GM21529 (cell line): ENCODE measurements around the gene GPR176.

Source experiments
- ATAC-seq: cut with Tn5 transposase; IDR thresholded peaks from one replicate; pipeline ENCODE4 v1.9.1; 2021; ENCODE audit not compliant: unreplicated experiment

GPR176 gene

GRCh38 chr15:39785841-39786240 is 134.2 kb downstream of the GPR176 start:
- ATAC-seq = no peak

- no peak for ATAC-seq
Observed at GRCh38 chr15:39785139-39785538, 134.9 kb downstream of the GPR176 start.

- ATAC-seq = no peak
Observed at GRCh38 chr15:39784638-39785037, 135.4 kb downstream of the GPR176 start.

DNA sequence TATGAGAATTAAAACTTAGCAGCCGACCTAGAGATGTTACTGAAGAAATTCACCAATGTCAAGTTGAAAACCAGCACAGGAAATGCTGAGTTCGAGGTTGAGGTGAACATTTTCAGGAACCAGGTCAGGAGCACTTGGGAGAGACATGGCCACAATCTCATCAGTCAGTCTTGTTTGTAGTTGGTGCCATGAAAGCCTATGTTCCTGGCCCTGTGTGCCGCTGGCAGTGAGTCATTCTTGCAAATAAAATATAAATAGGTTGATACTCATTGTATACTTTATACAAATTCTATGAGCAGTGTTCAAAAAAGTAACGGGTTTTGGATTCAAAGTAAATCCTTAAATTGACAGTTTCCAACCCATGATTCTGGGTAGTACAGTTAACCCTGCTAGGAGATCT is 135.9 kb downstream of the GPR176 start:
- ATAC-seq = no peak

- no peak for ATAC-seq
Observed at GRCh38 chr15:39783244-39783820, 136.7 kb downstream of the GPR176 start.

DNA sequence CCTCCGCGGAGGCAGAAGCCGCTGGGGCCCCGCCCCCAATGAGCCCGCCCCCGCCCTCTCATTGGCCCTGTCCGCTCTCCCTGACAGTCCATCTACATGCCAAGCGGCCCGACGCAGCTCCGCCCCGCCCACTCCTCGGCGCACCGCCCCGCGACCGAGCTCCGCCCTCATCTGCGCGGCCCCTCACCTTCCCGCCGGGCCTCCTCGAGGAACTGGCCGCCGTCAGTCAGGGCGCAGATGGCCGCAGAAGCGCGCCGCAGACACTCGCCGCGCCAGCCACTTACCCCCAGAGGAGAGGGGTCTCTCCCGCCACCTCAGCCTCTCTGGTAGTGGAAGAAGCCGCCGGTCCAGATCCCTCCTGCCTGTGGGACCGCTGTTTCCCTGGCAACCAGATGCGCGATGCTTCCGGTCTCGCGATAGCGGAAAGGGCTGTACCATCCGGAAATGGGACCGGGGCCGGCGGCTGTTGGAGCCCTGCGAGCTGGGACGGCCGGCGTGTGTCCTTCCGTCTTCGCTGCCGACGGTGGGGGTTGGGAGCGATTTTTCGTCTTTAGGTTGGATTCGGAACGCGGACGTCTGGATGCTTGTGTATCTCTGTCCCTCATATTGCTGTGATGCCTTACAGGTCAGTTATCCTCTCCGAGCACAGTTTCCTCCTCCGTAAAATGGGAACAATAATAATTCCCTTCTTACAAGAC is 137.5 kb downstream of the GPR176 start, which contains the start of gene FSIP1:
FSIP1 (minus strand) TSS at position 401 of the 698 bp plus-strand sequence. CDS start 6,317 bp downstream, outside the sequence.
- peak; percentile 97 for ATAC-seq

- no peak for ATAC-seq
Observed at GRCh38 chr15:39781967-39782302, 138.1 kb downstream of the GPR176 start.

GRCh38 chr15:39781147-39781966 is 138.7 kb downstream of the GPR176 start:
- ATAC-seq = no peak

- no peak for ATAC-seq
Observed at GRCh38 chr15:39778021-39778420, 142.0 kb downstream of the GPR176 start.

- no peak for ATAC-seq
Observed at GRCh38 chr15:39777496-39777895, 142.6 kb downstream of the GPR176 start.

GRCh38 chr15:39776068-39776467 is 144.0 kb downstream of the GPR176 start:
- ATAC-seq = no peak

DNA sequence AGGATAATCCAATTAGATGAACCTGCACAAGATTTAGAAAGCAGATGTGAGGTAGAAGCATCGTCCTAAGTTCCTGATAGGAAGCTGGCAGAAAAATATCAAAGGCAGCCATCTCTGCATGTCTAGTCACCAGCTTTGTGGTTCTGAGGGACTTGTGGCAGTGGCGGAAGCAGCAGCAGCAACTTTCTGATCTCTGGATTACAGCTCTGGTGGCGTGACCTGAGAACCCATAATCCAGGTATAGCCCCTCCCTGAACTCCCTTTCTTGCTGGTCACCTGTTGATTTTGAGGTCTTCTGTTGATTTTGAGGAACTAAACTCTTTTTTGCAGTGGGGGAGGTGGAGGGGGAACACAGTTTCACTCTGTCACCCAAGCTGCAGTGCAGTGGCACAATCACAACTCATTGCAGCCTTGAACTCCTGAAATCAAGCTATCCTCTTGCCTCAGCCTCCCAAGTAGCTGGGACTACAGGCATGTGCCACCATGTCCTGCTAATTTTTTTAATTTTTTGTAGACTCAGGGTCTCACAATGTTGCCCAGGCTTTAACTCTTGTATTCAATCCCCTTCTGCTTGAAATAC is 145.3 kb downstream of the GPR176 start:
- ATAC-seq = no peak

DNA sequence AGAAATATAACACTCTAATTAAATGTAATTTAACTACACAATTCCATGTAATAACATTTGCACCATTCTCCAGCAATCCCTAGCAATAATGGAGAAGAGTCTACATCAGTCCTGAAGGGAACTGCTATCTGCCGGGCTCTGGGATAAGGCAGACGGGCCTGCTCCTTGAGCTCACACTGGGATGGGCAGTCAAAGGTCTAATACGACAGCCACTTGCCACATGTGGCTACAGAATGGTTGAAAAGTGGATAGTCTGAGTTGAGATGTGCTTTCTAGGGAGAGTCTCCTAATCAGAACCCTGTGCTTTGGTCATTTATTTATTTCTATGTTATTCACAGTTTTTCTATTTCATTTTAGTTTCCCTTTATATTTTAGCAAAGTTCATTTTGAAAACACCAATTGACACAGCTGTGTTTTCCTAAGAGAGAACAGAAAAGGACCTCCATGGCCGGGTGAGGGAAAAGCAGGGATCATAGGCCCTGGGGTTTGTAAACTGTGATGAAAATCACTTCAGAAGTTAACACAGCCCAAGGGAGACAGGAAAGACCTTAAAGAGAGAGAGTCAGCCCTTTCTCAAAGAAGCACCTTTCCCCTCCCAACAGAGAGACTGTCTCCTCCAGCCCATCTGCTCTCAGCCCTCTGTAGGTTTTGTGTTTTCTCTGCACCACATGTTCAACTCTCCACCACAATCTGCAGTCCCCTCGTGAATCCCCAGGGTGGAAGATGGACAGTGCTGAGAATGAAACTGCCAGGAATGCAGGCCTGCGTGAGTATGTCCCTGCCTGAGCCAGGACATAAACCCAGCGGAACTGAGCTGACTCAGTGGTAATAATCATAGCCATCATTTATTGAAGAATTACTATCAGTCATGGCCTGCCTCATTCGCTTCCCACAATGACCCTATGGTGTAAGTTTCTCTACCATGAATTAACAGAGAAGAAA is 149.0 kb downstream of the GPR176 start:
- no peak for ATAC-seq

DNA sequence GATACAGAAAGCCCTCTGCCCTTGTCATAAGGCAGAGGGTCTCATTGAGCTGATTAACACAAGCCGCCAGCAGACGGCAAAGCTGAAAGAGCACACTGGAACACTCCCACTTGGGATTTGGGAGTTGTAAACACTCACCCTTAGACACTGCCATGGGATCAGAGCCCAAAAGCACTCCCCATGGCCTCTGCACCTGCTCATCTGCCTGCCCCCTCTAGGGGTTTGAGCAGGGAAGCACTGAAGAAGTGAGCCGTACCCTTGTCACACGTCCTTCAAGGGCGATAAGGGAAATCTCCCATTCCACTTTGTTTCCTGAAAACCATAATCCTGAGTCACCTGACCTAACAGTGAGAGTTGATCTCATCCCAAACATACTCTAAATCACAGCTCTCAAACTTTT is 152.1 kb downstream of the GPR176 start:
- no peak for ATAC-seq

- no peak for ATAC-seq
Observed at GRCh38 chr15:39761006-39761405, 159.1 kb downstream of the GPR176 start.

GRCh38 chr15:39756806-39757522 is 163.1 kb downstream of the GPR176 start:
- no peak for ATAC-seq

GRCh38 chr15:39752991-39753390 is 167.1 kb downstream of the GPR176 start:
- no peak for ATAC-seq

- no peak for ATAC-seq
Observed at GRCh38 chr15:39752246-39752645, 167.8 kb downstream of the GPR176 start.
